HUES6 (cell line): ENCODE results near the gene HIP1.
A peak's percentile ranks its signal among the peaks of the same experiment; 100 is the strongest.
"Not testable (repeated sequence)": the region's sequence is repeated elsewhere in the genome, so short reads cannot be mapped to it uniquely, and the experiment has no call there.

Source experiments
- H3K27ac ChIP-seq: 2 replicates; pipeline ENCODE4 v1.7.0; 2013; ENCODE audit warnings: low read depth, mild to moderate bottlenecking, low read length, inconsistent platforms
- H3K27me3 ChIP-seq: 2 replicates; pipeline ENCODE4 v1.6.1; 2013; ENCODE audit warnings: low read length; ENCODE audit not compliant: control insufficient read depth, insufficient read depth
- H3K36me3 ChIP-seq: 2 replicates; pipeline ENCODE4 v1.6.1; 2013; ENCODE audit warnings: low read length; ENCODE audit not compliant: control insufficient read depth, insufficient read depth
- H3K4me1 ChIP-seq: 2 replicates; pipeline ENCODE4 v1.6.1; 2013; ENCODE audit warnings: low read length; ENCODE audit not compliant: control insufficient read depth, insufficient read depth
- H3K4me3 ChIP-seq: 2 replicates; pipeline ENCODE4 v1.5.1; 2013; ENCODE audit warnings: low read depth, low read length
- H3K9ac ChIP-seq: one replicate; pipeline ENCODE4 v1.6.1; 2013; ENCODE audit warnings: mild to moderate bottlenecking, low read length
- H3K9me3 ChIP-seq: 2 replicates; pipeline ENCODE4 v1.6.1; 2013; ENCODE audit warnings: low read depth, low read length; ENCODE audit not compliant: control insufficient read depth, insufficient read depth

HIP1 gene

GRCh38 chr7:75623390-75624133 is 115.2 kb downstream of the HIP1 start:
- Histone ChIP-seq H3K36me3 (peaks cover 37% of the 10 kb centered on the region), H3K9ac (no peak overlapping the region), H3K9me3 (peaks cover 14% of the 10 kb centered on the region; the same call in 1 of the 2 replicates), H3K27me3 (no peaks in the 10 kb centered on the region), H3K4me3 (no peak overlapping the region), H3K4me1 (peaks cover 9% of the 10 kb centered on the region), H3K27ac (no peak overlapping the region)

GRCh38 chr7:75621124-75621523 is 117.6 kb downstream of the HIP1 start:
- peaks cover 9% of the 10 kb centered on the region for H3K4me1 ChIP-seq
- no peaks in the 10 kb centered on the region for H3K27me3 ChIP-seq
- H3K9me3 ChIP-seq: no peaks in the 10 kb centered on the region; the same call in 1 of the 2 replicates
- no peak overlapping the region for H3K27ac ChIP-seq
- peaks cover 22% of the 10 kb centered on the region for H3K36me3 ChIP-seq
- no peak overlapping the region for H3K4me3 ChIP-seq
- no peak overlapping the region for H3K9ac ChIP-seq

GRCh38 chr7:75619636-75620035 is 119.1 kb downstream of the HIP1 start:
- no peak overlapping the region for H3K4me3 ChIP-seq
- peaks cover 9% of the 10 kb centered on the region for H3K4me1 ChIP-seq
- no peak overlapping the region for H3K9ac ChIP-seq
- no peaks in the 10 kb centered on the region for H3K27me3 ChIP-seq
- no peak overlapping the region for H3K27ac ChIP-seq
- no peaks in the 10 kb centered on the region for H3K9me3 ChIP-seq
- peaks cover 15% of the 10 kb centered on the region for H3K36me3 ChIP-seq

GRCh38 chr7:75617634-75618234 is 121.0 kb downstream of the HIP1 start:
- Histone ChIP-seq H3K27ac (peak overlapping the region; percentile 26; the same call in 1 of the 2 replicates), H3K4me3 (no peak overlapping the region)

GRCh38 chr7:75616421-75617167 is 122.1 kb downstream of the HIP1 start:
- peaks cover 6% of the 10 kb centered on the region; the same call in 1 of the 2 replicates for H3K4me1 ChIP-seq
- H3K27ac ChIP-seq: no peak overlapping the region
- H3K9ac ChIP-seq: no peak overlapping the region
- no peaks in the 10 kb centered on the region for H3K9me3 ChIP-seq
- H3K36me3 ChIP-seq: peaks cover 9% of the 10 kb centered on the region
- H3K27me3 ChIP-seq: no peaks in the 10 kb centered on the region
- H3K4me3 ChIP-seq: no peak overlapping the region

More at GRCh38 chr7:75617634-75618234, 121.0 kb downstream of the HIP1 start:
- no peak overlapping the region for H3K9ac ChIP-seq
- H3K36me3 ChIP-seq: peaks cover 10% of the 10 kb centered on the region
- no peaks in the 10 kb centered on the region for H3K4me1 ChIP-seq
- no peaks in the 10 kb centered on the region for H3K9me3 ChIP-seq
- H3K27me3 ChIP-seq: no peaks in the 10 kb centered on the region

GRCh38 chr7:75614401-75614800 is 124.3 kb downstream of the HIP1 start:
- Histone ChIP-seq H3K4me1 (peaks cover 8% of the 10 kb centered on the region; the same call in 1 of the 2 replicates), H3K27me3 (no peaks in the 10 kb centered on the region), H3K4me3 (no peak overlapping the region), H3K27ac (no peak overlapping the region), H3K9ac (no peak overlapping the region), H3K36me3 (no peaks in the 10 kb centered on the region), H3K9me3 (no peaks in the 10 kb centered on the region)

- Histone ChIP-seq H3K4me1 (peaks cover 8% of the 10 kb centered on the region; the same call in 1 of the 2 replicates), H3K27me3 (no peaks in the 10 kb centered on the region), H3K9ac (no peak overlapping the region), H3K4me3 (no peak overlapping the region), H3K27ac (no peak overlapping the region), H3K36me3 (peaks cover 2% of the 10 kb centered on the region; the same call in 1 of the 2 replicates), H3K9me3 (no peaks in the 10 kb centered on the region)
Measured at GRCh38 chr7:75613351-75613750, 125.4 kb downstream of the HIP1 start.

- H3K9ac ChIP-seq: peak overlapping the region; percentile 38
- 0 out of 2 replicates have a peak overlapping the region, but pooled peaks have one; percentile 48 for H3K27ac ChIP-seq
- no peaks in the 10 kb centered on the region for H3K27me3 ChIP-seq
- H3K36me3 ChIP-seq: peaks cover 4% of the 10 kb centered on the region; the same call in 1 of the 2 replicates
- no peaks in the 10 kb centered on the region for H3K9me3 ChIP-seq
- peaks cover 8% of the 10 kb centered on the region; the same call in 1 of the 2 replicates for H3K4me1 ChIP-seq
- no peak overlapping the region for H3K4me3 ChIP-seq
Measured at GRCh38 chr7:75611557-75612178, 127.1 kb downstream of the HIP1 start.

GRCh38 chr7:75609416-75609815 is 129.3 kb downstream of the HIP1 start:
- not testable (repeated sequence) for H3K9ac ChIP-seq, H3K36me3 ChIP-seq, H3K9me3 ChIP-seq, H3K27ac ChIP-seq, H3K27me3 ChIP-seq, H3K4me3 ChIP-seq, H3K4me1 ChIP-seq

- no peak overlapping the region for H3K4me3 ChIP-seq
- no peaks in the 10 kb centered on the region for H3K9me3 ChIP-seq
- no peaks in the 10 kb centered on the region for H3K27me3 ChIP-seq
- H3K4me1 ChIP-seq: peaks cover 8% of the 10 kb centered on the region; the same call in 1 of the 2 replicates
- peaks cover 4% of the 10 kb centered on the region; the same call in 1 of the 2 replicates for H3K36me3 ChIP-seq
- H3K27ac ChIP-seq: no peak overlapping the region
- no peak overlapping the region for H3K9ac ChIP-seq
Measured at GRCh38 chr7:75608451-75609122, 130.2 kb downstream of the HIP1 start.
